Measurements from ENCODE around the gene NUP93.

DNA sequence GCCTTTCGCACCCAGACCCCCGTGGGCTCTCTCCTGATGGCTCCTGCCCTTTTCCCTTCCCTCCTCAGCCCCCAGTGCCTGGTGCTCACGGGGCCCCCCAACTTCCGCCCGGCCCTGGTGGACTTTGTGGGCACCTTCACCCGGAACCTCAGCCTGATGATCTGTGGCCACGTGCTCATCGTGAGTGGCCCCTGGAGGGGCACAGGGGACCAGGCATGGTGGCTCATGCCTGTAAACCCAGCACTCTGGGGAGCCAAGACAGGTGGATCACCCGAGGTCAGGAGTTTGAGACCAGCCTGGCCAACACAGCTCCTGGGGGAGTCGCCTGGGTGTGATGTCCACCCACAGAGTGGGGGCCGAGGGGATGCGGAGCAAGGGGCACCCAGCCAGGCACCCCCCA lies 156.4 kb downstream of the NUP93 start:
- TF ChIP-seq EP300 (IDR thresholded peaks at IDR 0.05; ENCODE audit: borderline replicate concordance in 1 of 2, low read depth in 1 of 2, low read length in 1 of 2), result no peak
- no peak for TF ChIP-seq JUND (IDR thresholded peaks at IDR 0.05)
- no peak for TF ChIP-seq CTCF (IDR thresholded peaks at IDR 0.05)
- TF ChIP-seq RXRA (IDR thresholded peaks at IDR 0.05; ENCODE audit: borderline replicate concordance, low read depth), result no peak
- no peak for TF ChIP-seq RAD21 (IDR thresholded peaks at IDR 0.05; ENCODE audit: low read length)
- TF ChIP-seq EZH2phosphoT487 (IDR thresholded peaks at IDR 0.05; ENCODE audit: borderline replicate concordance, low read depth), result no peak
- TF ChIP-seq TAF1 (IDR thresholded peaks at IDR 0.05; ENCODE audit: borderline replicate concordance, low read depth, low read length), result no peak
- no peak for TF ChIP-seq RCOR1 (IDR thresholded peaks at IDR 0.05; ENCODE audit: low read length)
- no peak for TF ChIP-seq CHD2 (IDR thresholded peaks at IDR 0.05; ENCODE audit: low read length, partially characterized antibody)
- no peak for TF ChIP-seq FOXJ3 (CRISPR knock-in tag; IDR thresholded peaks at IDR 0.05)
- no peak for TF ChIP-seq POLR2AphosphoS5 (IDR thresholded peaks at IDR 0.05; ENCODE audit: low read depth, low read length)
